ENCODE measurements around the gene IFNA16.
"Not testable (repeated sequence)": the region's sequence is repeated elsewhere in the genome, so short reads cannot be mapped to it uniquely, and the experiment has no call there.

IFNA16 gene

DNA sequence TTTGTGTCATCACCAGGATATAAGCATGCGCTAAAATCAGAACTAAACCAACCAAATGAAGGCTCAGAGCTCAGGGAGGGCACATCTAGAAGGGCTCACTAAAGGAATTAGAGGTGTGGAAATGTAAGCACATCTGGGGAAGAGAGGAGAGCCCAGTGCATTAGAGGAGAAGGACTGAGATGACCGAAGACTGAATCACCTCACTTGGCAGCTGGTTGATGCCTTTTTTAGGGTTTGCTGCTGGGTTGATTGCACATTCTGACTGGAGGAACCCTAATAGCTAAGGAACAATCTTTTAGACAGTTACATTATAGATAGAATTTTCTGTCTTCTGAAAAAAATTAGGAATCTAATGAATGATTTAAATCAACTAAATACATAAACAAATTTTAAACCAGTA is 42.4 kb downstream of the IFNA16 start:
- TF ChIP-seq, protein P1, sequence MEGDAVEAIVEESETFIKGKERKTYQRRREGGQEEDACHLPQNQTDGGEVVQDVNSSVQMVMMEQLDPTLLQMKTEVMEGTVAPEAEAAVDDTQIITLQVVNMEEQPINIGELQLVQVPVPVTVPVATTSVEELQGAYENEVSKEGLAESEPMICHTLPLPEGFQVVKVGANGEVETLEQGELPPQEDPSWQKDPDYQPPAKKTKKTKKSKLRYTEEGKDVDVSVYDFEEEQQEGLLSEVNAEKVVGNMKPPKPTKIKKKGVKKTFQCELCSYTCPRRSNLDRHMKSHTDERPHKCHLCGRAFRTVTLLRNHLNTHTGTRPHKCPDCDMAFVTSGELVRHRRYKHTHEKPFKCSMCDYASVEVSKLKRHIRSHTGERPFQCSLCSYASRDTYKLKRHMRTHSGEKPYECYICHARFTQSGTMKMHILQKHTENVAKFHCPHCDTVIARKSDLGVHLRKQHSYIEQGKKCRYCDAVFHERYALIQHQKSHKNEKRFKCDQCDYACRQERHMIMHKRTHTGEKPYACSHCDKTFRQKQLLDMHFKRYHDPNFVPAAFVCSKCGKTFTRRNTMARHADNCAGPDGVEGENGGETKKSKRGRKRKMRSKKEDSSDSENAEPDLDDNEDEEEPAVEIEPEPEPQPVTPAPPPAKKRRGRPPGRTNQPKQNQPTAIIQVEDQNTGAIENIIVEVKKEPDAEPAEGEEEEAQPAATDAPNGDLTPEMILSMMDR (IDR thresholded peaks at IDR 0.05) = no peak
- Histone ChIP-seq H3K9ac (no peak overlapping the region), H3K79me2 (no peaks in the 10 kb centered on the region), H3K4me3 (ENCODE audit: low read depth, low read length) (no peak overlapping the region), H3K36me3 (ENCODE audit: control insufficient read depth, insufficient read depth, low read length) (no peaks in the 10 kb centered on the region), H3K4me2 (ENCODE audit: low read length) (no peak overlapping the region), H3K27me3 (ENCODE audit: control insufficient read depth, insufficient read depth, low read length) (no peaks in the 10 kb centered on the region), H3K4me1 (no peaks in the 10 kb centered on the region), H2AFZ (no peak overlapping the region), H3K27ac (no peak overlapping the region), H3K9me3 (ENCODE audit: control insufficient read depth, low read length) (no peaks in the 10 kb centered on the region)

DNA sequence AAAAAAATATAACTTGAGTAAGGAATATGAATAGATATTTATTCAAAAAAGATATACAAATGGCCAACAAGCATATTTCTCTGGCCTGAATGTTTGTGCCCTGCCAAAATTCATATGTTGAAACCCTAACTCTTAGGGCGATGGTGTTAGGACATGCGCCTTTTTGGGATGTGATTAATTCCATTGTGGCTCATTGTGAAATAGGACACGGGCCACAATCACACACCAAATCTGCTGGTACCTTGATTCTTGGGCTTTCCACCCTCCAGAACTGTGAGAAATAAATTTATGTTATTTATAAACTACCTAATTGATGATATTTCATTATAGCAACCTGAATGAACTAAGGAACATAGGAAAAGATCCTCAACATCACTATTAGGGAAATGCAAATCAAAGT is 45.0 kb downstream of the IFNA16 start:
- Histone ChIP-seq H3K9ac (no peak overlapping the region), H2AFZ (no peak overlapping the region), H3K27ac (no peak overlapping the region), H3K9me3 (ENCODE audit: control insufficient read depth, low read length) (no peaks in the 10 kb centered on the region), H3K27me3 (ENCODE audit: control insufficient read depth, insufficient read depth, low read length) (no peaks in the 10 kb centered on the region), H3K36me3 (ENCODE audit: control insufficient read depth, insufficient read depth, low read length) (no peaks in the 10 kb centered on the region), H3K4me3 (ENCODE audit: low read depth, low read length) (no peak overlapping the region), H3K4me2 (ENCODE audit: low read length) (no peak overlapping the region), H3K4me1 (no peaks in the 10 kb centered on the region), H3K79me2 (no peaks in the 10 kb centered on the region)
- TF ChIP-seq, protein P1 (IDR thresholded peaks at IDR 0.05) = no peak

- Histone ChIP-seq H3K4me2 (ENCODE audit: low read length) (no peak overlapping the region), H3K27ac (no peak overlapping the region), H3K9me3 (ENCODE audit: control insufficient read depth, low read length) (no peaks in the 10 kb centered on the region), H3K79me2 (no peaks in the 10 kb centered on the region), H3K4me3 (ENCODE audit: low read depth, low read length) (no peak overlapping the region), H3K4me1 (no peaks in the 10 kb centered on the region), H2AFZ (no peak overlapping the region), H3K27me3 (ENCODE audit: control insufficient read depth, insufficient read depth, low read length) (no peaks in the 10 kb centered on the region), H3K36me3 (ENCODE audit: control insufficient read depth, insufficient read depth, low read length) (no peaks in the 10 kb centered on the region), H3K9ac (no peak overlapping the region)
- TF ChIP-seq, protein P1 (IDR thresholded peaks at IDR 0.05) = no peak
These were observed 45.8 kb downstream of the IFNA16 start for GRCh38 chr9:21171351-21171750.

DNA sequence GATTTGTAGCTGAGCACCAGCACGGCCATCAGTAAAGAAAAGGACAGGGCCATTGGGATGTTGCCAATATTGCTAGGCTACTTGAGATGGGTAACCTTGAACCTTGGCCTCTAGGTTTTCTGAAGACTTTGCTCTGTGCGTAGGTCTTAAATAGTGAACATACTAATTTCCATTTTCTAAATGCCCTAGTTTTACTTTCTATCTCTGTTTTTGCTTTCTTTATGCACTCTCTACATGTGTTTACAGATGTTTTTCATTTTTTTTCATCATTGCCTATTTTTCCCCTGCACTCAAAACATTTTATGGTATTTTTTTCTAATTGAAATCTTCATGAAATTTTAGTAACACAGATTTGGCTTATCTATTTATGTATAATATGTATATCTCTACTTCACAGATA is 50.6 kb downstream of the IFNA16 start, which contains the start of gene IFNA21:
IFNA21 (minus strand) TSS at position 101 of the 400 bp plus-strand sequence; CDS start at position 53, 48 bp downstream.
- H3K36me3 ChIP-seq (ENCODE audit: control insufficient read depth, insufficient read depth, low read length); H3K4me3 ChIP-seq (ENCODE audit: low read depth, low read length); H3K9ac ChIP-seq; H3K79me2 ChIP-seq; H2AFZ ChIP-seq; H3K4me2 ChIP-seq (ENCODE audit: low read length); H3K27me3 ChIP-seq (ENCODE audit: control insufficient read depth, insufficient read depth, low read length); H3K9me3 ChIP-seq (ENCODE audit: control insufficient read depth, low read length); H3K27ac ChIP-seq; H3K4me1 ChIP-seq: not testable (repeated sequence)

All from parathyroid adenoma (tissue), 2 donors.